Measurements from ENCODE around the gene FKBP2. TPM values are rescaled to one million over a fixed set of nuclear protein-coding genes. Genes with fewer than 3 reads are reported as not detected.

Gene FKBP2
- total RNA-seq, 6 experiments from 2014 or later, result 49.4 to 108 (median 66.7) TPM

- 0% methylated on average over 20 of the region's 102 CpGs for WGBS (ENCODE audit: insufficient coverage, low coverage, low lambda C conversion rate, missing lambda C conversion rate)
- H3K9me3 ChIP-seq, result no peaks in the 10 kb centered on the region
- peak within 1 kb of the TSS; percentile 68 to 95 (median 83) for H3K27ac ChIP-seq
- H3K4me3 ChIP-seq, result peak within 1 kb of the TSS; percentile 65 to 96 (median 93)
- peak; percentile 86 to 91 (median 91) for DNase-seq
- H3K36me3 ChIP-seq, result no peaks in the 10 kb centered on the region
- H3K27me3 ChIP-seq, result no peaks in the 10 kb centered on the region
- peak; percentile 62 to 84 (median 66) for ATAC-seq
- TF ChIP-seq, protein P1, sequence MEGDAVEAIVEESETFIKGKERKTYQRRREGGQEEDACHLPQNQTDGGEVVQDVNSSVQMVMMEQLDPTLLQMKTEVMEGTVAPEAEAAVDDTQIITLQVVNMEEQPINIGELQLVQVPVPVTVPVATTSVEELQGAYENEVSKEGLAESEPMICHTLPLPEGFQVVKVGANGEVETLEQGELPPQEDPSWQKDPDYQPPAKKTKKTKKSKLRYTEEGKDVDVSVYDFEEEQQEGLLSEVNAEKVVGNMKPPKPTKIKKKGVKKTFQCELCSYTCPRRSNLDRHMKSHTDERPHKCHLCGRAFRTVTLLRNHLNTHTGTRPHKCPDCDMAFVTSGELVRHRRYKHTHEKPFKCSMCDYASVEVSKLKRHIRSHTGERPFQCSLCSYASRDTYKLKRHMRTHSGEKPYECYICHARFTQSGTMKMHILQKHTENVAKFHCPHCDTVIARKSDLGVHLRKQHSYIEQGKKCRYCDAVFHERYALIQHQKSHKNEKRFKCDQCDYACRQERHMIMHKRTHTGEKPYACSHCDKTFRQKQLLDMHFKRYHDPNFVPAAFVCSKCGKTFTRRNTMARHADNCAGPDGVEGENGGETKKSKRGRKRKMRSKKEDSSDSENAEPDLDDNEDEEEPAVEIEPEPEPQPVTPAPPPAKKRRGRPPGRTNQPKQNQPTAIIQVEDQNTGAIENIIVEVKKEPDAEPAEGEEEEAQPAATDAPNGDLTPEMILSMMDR (IDR thresholded peaks at IDR 0.05), result no peak
- TF ChIP-seq POLR2A (IDR thresholded peaks at IDR 0.05), result no peak
- intact Hi-C loops (cut with DNase I), result no loop called here
- H3K4me1 ChIP-seq, result peaks cover 0 to 12% (median 6%) of the 10 kb centered on the region in 4 donors
Measured at GRCh38 chr11:64284962-64285884, 44.3 kb downstream of the FKBP2 start, which contains the start of gene GPR137. Gene GPR137, plus strand, starts transcription at chr11:64285848. Its CDS starts 677 bp downstream, at chr11:64286525.

DNA sequence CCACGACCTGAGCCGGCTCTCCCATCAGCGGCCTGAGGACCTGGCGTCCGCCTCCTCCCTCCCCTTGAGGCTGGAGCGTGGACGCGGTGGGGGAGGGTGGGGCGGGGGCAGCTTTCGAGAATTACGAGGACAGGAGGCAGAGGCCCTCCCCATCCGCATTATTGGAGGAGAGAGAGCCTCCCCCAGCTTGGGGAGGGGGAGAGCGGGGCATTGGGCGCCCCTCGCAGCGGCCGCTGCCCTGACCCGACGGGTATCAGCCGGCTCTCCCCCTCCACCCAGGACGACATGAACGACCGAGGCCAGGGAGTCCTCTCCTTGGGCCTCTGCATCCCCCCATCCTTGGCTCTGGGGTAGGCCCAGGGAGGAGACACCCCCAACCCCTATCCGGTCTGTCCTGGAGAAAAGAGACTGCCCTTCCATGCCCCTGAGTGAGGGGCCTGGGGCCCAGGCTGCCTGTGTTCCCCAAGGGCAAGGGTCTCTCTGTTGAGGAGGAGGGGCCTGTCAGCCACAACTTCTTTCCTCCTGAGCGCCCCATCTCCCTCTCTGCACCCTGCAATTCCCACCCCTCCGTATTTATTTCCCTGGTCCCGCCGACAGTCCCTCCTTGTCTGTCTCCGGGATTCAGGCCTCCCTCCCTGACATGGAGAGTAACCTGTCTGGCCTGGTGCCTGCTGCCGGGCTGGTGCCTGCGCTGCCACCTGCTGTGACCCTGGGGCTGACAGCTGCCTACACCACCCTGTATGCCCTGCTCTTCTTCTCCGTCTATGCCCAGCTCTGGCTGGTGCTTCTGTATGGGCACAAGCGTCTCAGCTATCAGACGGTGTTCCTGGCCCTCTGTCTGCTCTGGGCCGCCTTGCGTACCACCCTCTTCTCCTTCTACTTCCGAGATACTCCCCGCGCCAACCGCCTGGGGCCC is 45.2 kb downstream of the FKBP2 start:
- Histone ChIP-seq H3K4me3 (peak overlapping the region; percentile 65 to 96 (median 93)), H3K27ac (peak overlapping the region; percentile 68 to 95 (median 83))
- ATAC-seq, result peak in 3 of 4 donors; percentile 19 to 40 (median 35)

GRCh38 chr11:64286801-64287159 is 45.9 kb downstream of the FKBP2 start:
- intact Hi-C loops (cut with DNase I), result no loop called here
- no peak overlapping the region for H3K4me3 ChIP-seq
- DNase-seq (no peak), ATAC-seq (no peak)
- TF ChIP-seq, protein P1 (IDR thresholded peaks at IDR 0.05), result no peak
- no peak for TF ChIP-seq POLR2A (IDR thresholded peaks at IDR 0.05)
- 69% methylated on average over 2 of the region's 9 CpGs for WGBS (ENCODE audit: insufficient coverage, low coverage, low lambda C conversion rate, missing lambda C conversion rate)
- no peaks in the 10 kb centered on the region for H3K9me3 ChIP-seq
- peaks cover 0 to 18% (median 6%) of the 10 kb centered on the region in 4 donors for H3K4me1 ChIP-seq
- H3K27ac ChIP-seq, result no peak overlapping the region
- no peaks in the 10 kb centered on the region for H3K27me3 ChIP-seq
- H3K36me3 ChIP-seq, result no peaks in the 10 kb centered on the region

More for the DNA sequence above, 45.2 kb downstream of the FKBP2 start:
- TF ChIP-seq, protein P1 (IDR thresholded peaks at IDR 0.05), result peak in 1 of 4 donors; percentile 20
- no peak for TF ChIP-seq POLR2A (IDR thresholded peaks at IDR 0.05)
- intact Hi-C loops (cut with DNase I), result no loop called here
- Histone ChIP-seq H3K27me3 (no peaks in the 10 kb centered on the region), H3K36me3 (no peaks in the 10 kb centered on the region), H3K9me3 (no peaks in the 10 kb centered on the region), H3K4me1 (peaks cover 0 to 12% (median 6%) of the 10 kb centered on the region in 4 donors)
- 33% methylated on average over 21 of the region's 40 CpGs for WGBS (ENCODE audit: insufficient coverage, low coverage, low lambda C conversion rate, missing lambda C conversion rate)
- peak; percentile 74 to 80 (median 80) for DNase-seq

- no peaks in the 10 kb centered on the region for H3K9me3 ChIP-seq
- H3K36me3 ChIP-seq, result no peaks in the 10 kb centered on the region
- TF ChIP-seq POLR2A (IDR thresholded peaks at IDR 0.05), result no peak
- TF ChIP-seq, protein P1 (IDR thresholded peaks at IDR 0.05), result no peak
- ATAC-seq (no peak), DNase-seq (no peak)
- peaks cover 0 to 24% (median 6%) of the 10 kb centered on the region in 4 donors for H3K4me1 ChIP-seq
- 91% methylated on average over 6 of the region's 33 CpGs for WGBS (ENCODE audit: insufficient coverage, low coverage, low lambda C conversion rate, missing lambda C conversion rate)
- intact Hi-C loops (cut with DNase I), result no loop called here
- no peak overlapping the region for H3K4me3 ChIP-seq
- H3K27me3 ChIP-seq, result peaks cover 0 to 4% of the 10 kb centered on the region in 2 donors
- H3K27ac ChIP-seq, result no peak overlapping the region
Measured at GRCh38 chr11:64287676-64288352, 46.9 kb downstream of the FKBP2 start.
